Ecto neural progenitor cell (in vitro differentiated cells): ENCODE measurements around the gene RILPL1.
"Not testable (repeated sequence)": the region's sequence is repeated elsewhere in the genome, so short reads cannot be mapped to it uniquely, and the experiment has no call there.

Experiments used
- DNase-seq: peaks from one replicate; pipeline ENCODE4 v3.0.0-alpha.2; 2018; ENCODE audit warnings: low spot score

Gene RILPL1

GRCh38 chr12:123529686-123530085 lies 3.8 kb downstream of the RILPL1 start:
- no peak for DNase-seq

- DNase-seq: no peak
Observed at GRCh38 chr12:123528858-123529257, 4.7 kb downstream of the RILPL1 start.

- no peak for DNase-seq
Observed at GRCh38 chr12:123526542-123527080, 6.9 kb downstream of the RILPL1 start.

GRCh38 chr12:123524378-123524777 lies 9.1 kb downstream of the RILPL1 start:
- DNase-seq: no peak

- no peak for DNase-seq
Observed at GRCh38 chr12:123523518-123523917, 10.0 kb downstream of the RILPL1 start.

GRCh38 chr12:123522164-123522563 lies 11.4 kb downstream of the RILPL1 start:
- no peak for DNase-seq

GRCh38 chr12:123520567-123521474 lies 12.7 kb downstream of the RILPL1 start:
- no peak for DNase-seq

- DNase-seq: no peak
Observed at GRCh38 chr12:123519141-123520001, 14.1 kb downstream of the RILPL1 start.

GRCh38 chr12:123516216-123516780 lies 17.2 kb downstream of the RILPL1 start:
- peak; percentile 64 for DNase-seq

GRCh38 chr12:123514582-123515221 lies 18.8 kb downstream of the RILPL1 start:
- DNase-seq: not testable (repeated sequence)

GRCh38 chr12:123513805-123514204 lies 19.7 kb downstream of the RILPL1 start:
- no peak for DNase-seq

- no peak for DNase-seq
Observed at GRCh38 chr12:123512838-123513665, 20.5 kb downstream of the RILPL1 start.

- no peak for DNase-seq
Observed at GRCh38 chr12:123506843-123507236, 26.7 kb downstream of the RILPL1 start.

GRCh38 chr12:123506059-123506842 lies 27.3 kb downstream of the RILPL1 start:
- DNase-seq: no peak

- no peak for DNase-seq
Observed at GRCh38 chr12:123502163-123502704, 31.3 kb downstream of the RILPL1 start.

GRCh38 chr12:123499332-123499731 lies 34.2 kb downstream of the RILPL1 start:
- no peak for DNase-seq

GRCh38 chr12:123498126-123498825 lies 35.2 kb downstream of the RILPL1 start:
- no peak for DNase-seq

GRCh38 chr12:123497065-123497464 lies 36.5 kb downstream of the RILPL1 start:
- DNase-seq: no peak
